Astrocyte (in vitro differentiated cells and primary cell): ENCODE measurements around the gene MOB1B. TPM values are rescaled to one million over a fixed set of nuclear protein-coding genes. Genes with fewer than 3 reads are reported as not detected.
A peak's percentile ranks its signal among the peaks of the same experiment; 100 is the strongest.

Experiments used
- DNase-seq: peaks from one replicate; pipeline ENCODE4 v3.0.0-alpha.2; 2010; ENCODE audit warnings: low read depth
- FAIRE-seq: peaks from 2 replicates; lab custom pipeline; 2011; peaks lifted over from hg19 to GRCh38; lab: Jason Lieb, UNC
- H2AFZ ChIP-seq: 2 replicates; pipeline ENCODE4 v1.6.0; 2012; ENCODE audit warnings: low read depth, low read length, inconsistent platforms
- H3K27ac ChIP-seq: 2 replicates; pipeline ENCODE4 v1.5.1; 2011; ENCODE audit warnings: low read depth, low read length, inconsistent platforms
- H3K27me3 ChIP-seq: 2 replicates; pipeline ENCODE4 v1.6.0; 2011; ENCODE audit warnings: low read length, inconsistent platforms; ENCODE audit not compliant: insufficient read depth
- H3K36me3 ChIP-seq: 2 replicates; pipeline ENCODE4 v1.5.1; 2011; ENCODE audit warnings: low read length, inconsistent platforms; ENCODE audit not compliant: insufficient read depth
- H3K4me1 ChIP-seq: 2 replicates; pipeline ENCODE4 v1.5.1; 2011; ENCODE audit warnings: low read length, inconsistent platforms; ENCODE audit not compliant: insufficient read depth
- H3K4me2 ChIP-seq: 2 replicates; pipeline ENCODE4 v1.6.0; 2012; ENCODE audit warnings: low read length, inconsistent platforms
- H3K4me3 ChIP-seq: 2 replicates; pipeline ENCODE4 v1.5.1; 2011; ENCODE audit warnings: low read depth, mild to moderate bottlenecking, low read length, inconsistent platforms; ENCODE audit not compliant: insufficient read depth
- H3K79me2 ChIP-seq: 2 replicates; pipeline ENCODE4 v1.6.0; 2012; ENCODE audit warnings: mild to moderate bottlenecking, low read length, inconsistent platforms; ENCODE audit not compliant: insufficient read depth
- H3K9ac ChIP-seq: 2 replicates; pipeline ENCODE4 v1.6.0; 2012; ENCODE audit warnings: mild to moderate bottlenecking, low read length, inconsistent platforms
- H3K9me3 ChIP-seq: 2 replicates; pipeline ENCODE4 v1.5.1; 2012; ENCODE audit warnings: low read depth, mild to moderate bottlenecking, low read length, inconsistent platforms; ENCODE audit not compliant: insufficient read depth
- H4K20me1 ChIP-seq: 2 replicates; pipeline ENCODE4 v1.6.0; 2012; ENCODE audit warnings: low read length, inconsistent platforms; ENCODE audit not compliant: insufficient read depth
- H3K27ac Mint-ChIP-seq: one replicate; pipeline ENCODE4 v1.8.0; 2021; ENCODE audit warnings: mild to moderate bottlenecking, mixed read lengths; ENCODE audit not compliant: unreplicated experiment
- H3K27me3 Mint-ChIP-seq: one replicate; pipeline ENCODE4 v1.8.0; 2021; ENCODE audit warnings: low read depth, mixed read lengths; ENCODE audit not compliant: unreplicated experiment
- H3K36me3 Mint-ChIP-seq: one replicate; pipeline ENCODE4 v1.8.0; 2021; ENCODE audit warnings: low read depth, mixed read lengths; ENCODE audit not compliant: unreplicated experiment
- H3K4me1 Mint-ChIP-seq: one replicate; pipeline ENCODE4 v1.8.0; 2021; ENCODE audit warnings: low read depth, mixed read lengths; ENCODE audit not compliant: unreplicated experiment
- H3K4me3 Mint-ChIP-seq: one replicate; pipeline ENCODE4 v1.8.0; 2021; ENCODE audit warnings: mild to moderate bottlenecking, moderate library complexity, mixed read lengths; ENCODE audit not compliant: unreplicated experiment
- H3K9me3 Mint-ChIP-seq: one replicate; pipeline ENCODE4 v1.8.0; 2021; ENCODE audit warnings: mild to moderate bottlenecking, mixed read lengths; ENCODE audit not compliant: unreplicated experiment
- CTCF ChIP-seq: IDR thresholded peaks from 2 replicates; pipeline ENCODE4 v1.5.1; 2011; ENCODE audit warnings: low read depth, mild to moderate bottlenecking, inconsistent platforms, low read length, moderate library complexity; ENCODE audit not compliant: insufficient read depth
- EZH2 ChIP-seq: IDR thresholded peaks from 2 replicates; pipeline ENCODE4 v1.6.1; 2012; ENCODE audit warnings: mild to moderate bottlenecking, low read length, inconsistent platforms; ENCODE audit not compliant: insufficient read depth
- total RNA-seq: library from RNA; stranded (reverse); gene quantifications from 2 replicates; pipeline ENCODE4 v1.2.1, GENCODE V29; 2021

MOB1B gene
- total RNA-seq, 1 donor from 2014 or later, result 40.6 TPM

GRCh38 chr4:70994069-70994366 lies 91.8 kb downstream of the MOB1B start:
- TF ChIP-seq CTCF (no peak), EZH2 (no peak)
- H3K27me3 ChIP-seq, result no peaks in the 10 kb centered on the region
- peak overlapping the region; percentile 68 for H3K4me3 ChIP-seq
- no peak for DNase-seq
- peak overlapping the region; percentile 77 for H3K27ac ChIP-seq
- peak overlapping the region; percentile 96 for H3K4me2 ChIP-seq
- H3K4me3 Mint-ChIP-seq, result peak overlapping the region; percentile 87
- H3K27me3 Mint-ChIP-seq, result no peaks in the 10 kb centered on the region
- peaks cover 5% of the 10 kb centered on the region for H3K4me1 Mint-ChIP-seq
- no peak for FAIRE-seq
- H2AFZ ChIP-seq, result peak overlapping the region; percentile 94
- no peaks in the 10 kb centered on the region for H3K9me3 ChIP-seq
- peaks cover under 1% of the 10 kb centered on the region for H3K36me3 Mint-ChIP-seq
- peaks cover 58% of the 10 kb centered on the region for H3K79me2 ChIP-seq
- peak overlapping the region; percentile 95 for H3K9ac ChIP-seq
- H3K4me1 ChIP-seq, result peaks cover 11% of the 10 kb centered on the region
- H3K9me3 Mint-ChIP-seq, result no peaks in the 10 kb centered on the region
- peak overlapping the region; percentile 41 for H3K27ac Mint-ChIP-seq
- peaks cover 9% of the 10 kb centered on the region for H4K20me1 ChIP-seq
- H3K36me3 ChIP-seq, result peaks cover 3% of the 10 kb centered on the region

GRCh38 chr4:70994387-70995099 lies 92.4 kb downstream of the MOB1B start:
- Mint-ChIP-seq H3K27me3 (no peaks in the 10 kb centered on the region), H3K36me3 (peaks cover 3% of the 10 kb centered on the region), H3K9me3 (no peaks in the 10 kb centered on the region), H3K4me3 (peak overlapping the region; percentile 87), H3K4me1 (peaks cover 5% of the 10 kb centered on the region), H3K27ac (no peak overlapping the region)
- peaks cover 9% of the 10 kb centered on the region for H4K20me1 ChIP-seq
- H3K36me3 ChIP-seq, result peaks cover 3% of the 10 kb centered on the region
- H3K4me1 ChIP-seq, result peaks cover 11% of the 10 kb centered on the region
- DNase-seq, result no peak
- peaks cover 61% of the 10 kb centered on the region for H3K79me2 ChIP-seq
- H3K27me3 ChIP-seq, result no peaks in the 10 kb centered on the region
- peak overlapping the region; percentile 96 for H3K4me2 ChIP-seq
- TF ChIP-seq CTCF, result no peak
- no peak for TF ChIP-seq EZH2
- no peaks in the 10 kb centered on the region for H3K9me3 ChIP-seq
- H3K27ac ChIP-seq, result peak overlapping the region; percentile 77
- H3K9ac ChIP-seq, result peak overlapping the region; percentile 95
- no peak for FAIRE-seq
- H3K4me3 ChIP-seq, result peak overlapping the region; percentile 68
- peak overlapping the region; percentile 94 for H2AFZ ChIP-seq

DNA sequence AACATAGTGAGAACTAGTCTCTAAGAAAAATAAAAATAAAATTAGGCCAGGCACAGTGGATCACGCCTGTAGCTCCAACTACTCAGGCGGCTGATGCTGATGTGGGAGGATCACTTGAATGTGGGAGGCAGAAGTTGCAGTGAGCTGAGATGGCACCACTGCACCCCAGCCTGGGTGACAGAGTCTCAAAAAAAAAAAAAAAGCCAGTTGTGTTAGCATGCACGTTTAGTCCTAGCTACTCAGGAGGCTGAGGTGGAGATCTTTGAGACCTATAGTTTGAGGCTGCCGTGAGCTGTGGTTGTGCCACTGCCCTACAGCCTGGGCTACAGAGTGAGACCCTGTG lies 93.8 kb downstream of the MOB1B start:
- H3K4me3 Mint-ChIP-seq, result no peak overlapping the region
- peaks cover 9% of the 10 kb centered on the region for H4K20me1 ChIP-seq
- peaks cover 14% of the 10 kb centered on the region for H3K36me3 Mint-ChIP-seq
- H3K4me2 ChIP-seq, result peak overlapping the region; percentile 96
- H3K4me1 Mint-ChIP-seq, result peaks cover 5% of the 10 kb centered on the region
- H3K27me3 Mint-ChIP-seq, result no peaks in the 10 kb centered on the region
- TF ChIP-seq EZH2, result no peak
- TF ChIP-seq CTCF, result no peak
- no peak overlapping the region for H3K9ac ChIP-seq
- no peak overlapping the region for H3K27ac ChIP-seq
- H3K9me3 Mint-ChIP-seq, result peaks cover 4% of the 10 kb centered on the region
- H3K79me2 ChIP-seq, result peaks cover 71% of the 10 kb centered on the region
- H3K36me3 ChIP-seq, result peaks cover 3% of the 10 kb centered on the region
- no peaks in the 10 kb centered on the region for H3K9me3 ChIP-seq
- peaks cover 11% of the 10 kb centered on the region for H3K4me1 ChIP-seq
- H3K27ac Mint-ChIP-seq, result no peak overlapping the region
- H2AFZ ChIP-seq, result no peak overlapping the region
- FAIRE-seq (no peak), DNase-seq (no peak)
- H3K4me3 ChIP-seq, result no peak overlapping the region
- no peaks in the 10 kb centered on the region for H3K27me3 ChIP-seq
